AG04450 (cell line): Measurements from ENCODE around the gene ZBTB7C. TPM values are rescaled to one million over a fixed set of nuclear protein-coding genes. Genes with fewer than 3 reads are reported as not detected.

ENCODE experiments used
- CTCF ChIA-PET: fragments of 300-600, 350-600 bp; formaldehyde crosslinking; extraction: SDS; loops from one replicate; lab custom pipeline; 2022; ENCODE audit warnings: antibody characterized with exemption, inconsistent platforms; lab: Charles Lee
- POLR2A ChIA-PET: fragments of 350-600 bp; formaldehyde crosslinking; extraction: SDS; loops from one replicate; lab custom pipeline; 2021; ENCODE audit warnings: antibody characterized with exemption, inconsistent platforms; lab: Yijun Ruan, JAX
- DNase-seq: peaks from one replicate; pipeline ENCODE4 v3.0.0-alpha.2; 2011; ENCODE audit warnings: low read depth, low spot score
- H3K27ac ChIP-seq: one replicate; pipeline ENCODE4 v1.5.1; 2012; ENCODE audit warnings: low read depth, low read length, control low read depth
- H3K27me3 ChIP-seq: one replicate; pipeline ENCODE4 v1.6.0; 2012; ENCODE audit warnings: low read length; ENCODE audit not compliant: control insufficient read depth, insufficient read depth
- H3K4me3 ChIP-seq: 2 replicates; pipeline ENCODE4 v1.5.1; 2011; ENCODE audit warnings: mild to moderate bottlenecking, low read depth, low read length, control low read depth
- H3K9me3 ChIP-seq: 2 replicates; pipeline ENCODE4 v1.5.1; 2012; ENCODE audit warnings: low read length; ENCODE audit not compliant: control insufficient read depth, insufficient read depth
- polyA plus RNA-seq: library from polyadenylated mRNA; depleted of rRNA; stranded (reverse); fragments of >200 nt; gene quantifications from 2 replicates; pipeline ENCODE4 v1.2.3, GENCODE V29; 2011
- TF ChIP-seq, protein P1 (sequence below): IDR thresholded peaks from 2 replicates; pipeline ENCODE4 v1.5.1; 2011; ENCODE audit warnings: low read depth, low read length, control low read depth, inconsistent platforms

Gene ZBTB7C
- polyA plus RNA-seq, 1 experiment: not detected

DNA sequence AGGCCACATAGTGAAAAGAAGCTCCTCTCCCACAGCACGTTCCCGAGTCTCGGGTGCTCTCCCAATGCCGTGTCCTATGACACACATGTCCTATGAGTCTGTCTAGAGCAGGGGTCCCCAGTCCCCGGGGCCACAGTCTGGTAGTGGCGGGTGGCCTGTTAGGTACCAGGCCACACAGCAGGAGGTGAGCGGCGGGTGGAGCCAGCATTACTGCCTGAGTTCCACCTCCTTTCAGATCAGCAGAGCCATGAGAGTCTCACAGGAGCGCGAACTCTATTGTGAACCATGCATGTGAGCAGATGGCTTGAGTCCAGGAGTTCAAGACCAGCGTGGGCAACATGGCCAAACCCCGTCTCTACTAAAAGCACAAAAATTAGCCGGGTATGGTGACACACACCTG is 112.6 kb downstream of the ZBTB7C start:
- TF ChIP-seq, protein P1, sequence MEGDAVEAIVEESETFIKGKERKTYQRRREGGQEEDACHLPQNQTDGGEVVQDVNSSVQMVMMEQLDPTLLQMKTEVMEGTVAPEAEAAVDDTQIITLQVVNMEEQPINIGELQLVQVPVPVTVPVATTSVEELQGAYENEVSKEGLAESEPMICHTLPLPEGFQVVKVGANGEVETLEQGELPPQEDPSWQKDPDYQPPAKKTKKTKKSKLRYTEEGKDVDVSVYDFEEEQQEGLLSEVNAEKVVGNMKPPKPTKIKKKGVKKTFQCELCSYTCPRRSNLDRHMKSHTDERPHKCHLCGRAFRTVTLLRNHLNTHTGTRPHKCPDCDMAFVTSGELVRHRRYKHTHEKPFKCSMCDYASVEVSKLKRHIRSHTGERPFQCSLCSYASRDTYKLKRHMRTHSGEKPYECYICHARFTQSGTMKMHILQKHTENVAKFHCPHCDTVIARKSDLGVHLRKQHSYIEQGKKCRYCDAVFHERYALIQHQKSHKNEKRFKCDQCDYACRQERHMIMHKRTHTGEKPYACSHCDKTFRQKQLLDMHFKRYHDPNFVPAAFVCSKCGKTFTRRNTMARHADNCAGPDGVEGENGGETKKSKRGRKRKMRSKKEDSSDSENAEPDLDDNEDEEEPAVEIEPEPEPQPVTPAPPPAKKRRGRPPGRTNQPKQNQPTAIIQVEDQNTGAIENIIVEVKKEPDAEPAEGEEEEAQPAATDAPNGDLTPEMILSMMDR: no peak
- peaks cover 3% of the 10 kb centered on the region for H3K27me3 ChIP-seq
- no peak overlapping the region for H3K4me3 ChIP-seq
- no peak overlapping the region for H3K27ac ChIP-seq
- DNase-seq: no peak
- H3K9me3 ChIP-seq: no peaks in the 10 kb centered on the region
- POLR2A ChIA-PET: no interaction called here
- CTCF ChIA-PET: no interaction called here

DNA sequence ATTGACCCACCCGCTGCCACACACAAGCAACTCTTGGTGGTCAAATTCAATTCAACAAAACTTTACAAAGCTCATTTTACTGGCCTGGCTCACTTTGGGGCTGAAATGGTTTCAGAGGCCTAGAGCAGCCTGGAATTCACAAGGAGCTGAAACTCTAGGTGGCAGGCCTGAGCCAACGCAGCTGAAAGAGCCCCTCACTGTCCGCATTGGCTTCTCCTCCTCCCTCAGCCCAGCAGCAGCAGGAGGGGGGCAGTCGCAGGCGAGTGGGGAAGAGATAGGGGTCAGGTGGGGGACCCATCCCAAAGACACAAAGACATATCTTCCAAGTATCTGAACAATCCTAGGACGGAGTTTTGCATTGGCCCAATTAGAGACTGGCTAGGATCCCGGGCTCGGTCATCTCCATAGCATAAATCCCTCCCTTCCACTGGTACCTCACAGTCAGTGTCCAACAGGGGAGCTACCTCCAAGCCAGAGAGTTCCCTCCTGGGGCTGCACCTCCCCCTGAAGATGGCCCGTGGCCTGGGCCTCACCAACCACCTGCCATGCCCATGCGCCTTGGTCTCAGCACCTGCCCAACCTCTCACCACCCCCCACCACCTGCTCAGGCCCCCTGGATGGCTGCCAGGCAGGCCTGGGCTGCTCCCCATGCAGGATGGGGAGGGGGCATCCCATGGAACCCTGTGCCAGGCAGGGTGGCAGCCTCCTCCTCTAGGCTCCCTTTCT is 113.4 kb downstream of the ZBTB7C start:
- TF ChIP-seq, protein P1: peak; percentile 39
- no peak for DNase-seq
- no peaks in the 10 kb centered on the region for H3K9me3 ChIP-seq
- ChIA-PET POLR2A (no interaction called here), CTCF (interaction anchor here (0.9 kb wide), 2 partner anchors 20 to 149 kb away, joined by 5 to 8 read pairs; no protein-coding TSS in a partner anchor)
- peaks cover 3% of the 10 kb centered on the region for H3K27me3 ChIP-seq
- H3K4me3 ChIP-seq: no peak overlapping the region
- no peak overlapping the region for H3K27ac ChIP-seq

DNA sequence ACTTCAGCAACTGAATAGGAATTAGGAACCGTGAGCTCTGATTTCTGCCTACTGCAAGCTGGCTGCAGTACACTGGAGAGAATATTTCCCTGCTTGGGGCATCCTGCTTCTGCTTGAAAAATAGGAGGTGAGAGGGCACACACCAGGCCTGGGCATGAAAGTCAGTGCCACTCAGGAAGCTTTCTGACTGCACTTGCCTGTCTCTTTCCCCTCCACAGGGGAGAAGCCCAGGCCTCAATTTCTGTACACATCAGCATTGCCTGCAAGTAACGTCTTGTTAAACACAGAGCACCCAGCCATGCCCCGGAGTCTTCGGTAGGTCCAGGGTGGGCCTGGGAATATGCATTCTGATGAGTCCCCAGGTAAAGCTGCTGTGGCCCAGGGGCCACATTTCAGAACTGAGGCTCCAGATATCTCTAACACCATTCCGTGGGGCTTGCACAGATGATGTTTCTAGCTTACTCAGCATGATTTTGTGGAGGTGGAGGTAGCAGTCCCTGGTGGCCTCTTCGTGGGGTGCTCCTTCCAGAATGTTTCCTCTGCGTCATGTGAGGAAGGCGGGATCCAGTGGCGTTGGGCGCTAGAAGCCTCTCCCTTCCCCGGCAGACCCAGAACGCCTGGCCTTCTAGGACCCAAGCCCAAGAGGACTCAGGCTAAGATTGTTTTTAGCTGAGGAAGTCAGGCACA is 114.1 kb downstream of the ZBTB7C start:
- POLR2A ChIA-PET: no interaction called here
- H3K27ac ChIP-seq: no peak overlapping the region
- no peak for DNase-seq
- CTCF ChIA-PET: interaction anchor here (0.9 kb wide), 3 partner anchors 11 to 150 kb away, joined by 3 to 8 read pairs (median 5); no protein-coding TSS in a partner anchor
- no peak overlapping the region for H3K4me3 ChIP-seq
- no peaks in the 10 kb centered on the region for H3K9me3 ChIP-seq
- TF ChIP-seq, protein P1: no peak
- no peaks in the 10 kb centered on the region for H3K27me3 ChIP-seq

DNA sequence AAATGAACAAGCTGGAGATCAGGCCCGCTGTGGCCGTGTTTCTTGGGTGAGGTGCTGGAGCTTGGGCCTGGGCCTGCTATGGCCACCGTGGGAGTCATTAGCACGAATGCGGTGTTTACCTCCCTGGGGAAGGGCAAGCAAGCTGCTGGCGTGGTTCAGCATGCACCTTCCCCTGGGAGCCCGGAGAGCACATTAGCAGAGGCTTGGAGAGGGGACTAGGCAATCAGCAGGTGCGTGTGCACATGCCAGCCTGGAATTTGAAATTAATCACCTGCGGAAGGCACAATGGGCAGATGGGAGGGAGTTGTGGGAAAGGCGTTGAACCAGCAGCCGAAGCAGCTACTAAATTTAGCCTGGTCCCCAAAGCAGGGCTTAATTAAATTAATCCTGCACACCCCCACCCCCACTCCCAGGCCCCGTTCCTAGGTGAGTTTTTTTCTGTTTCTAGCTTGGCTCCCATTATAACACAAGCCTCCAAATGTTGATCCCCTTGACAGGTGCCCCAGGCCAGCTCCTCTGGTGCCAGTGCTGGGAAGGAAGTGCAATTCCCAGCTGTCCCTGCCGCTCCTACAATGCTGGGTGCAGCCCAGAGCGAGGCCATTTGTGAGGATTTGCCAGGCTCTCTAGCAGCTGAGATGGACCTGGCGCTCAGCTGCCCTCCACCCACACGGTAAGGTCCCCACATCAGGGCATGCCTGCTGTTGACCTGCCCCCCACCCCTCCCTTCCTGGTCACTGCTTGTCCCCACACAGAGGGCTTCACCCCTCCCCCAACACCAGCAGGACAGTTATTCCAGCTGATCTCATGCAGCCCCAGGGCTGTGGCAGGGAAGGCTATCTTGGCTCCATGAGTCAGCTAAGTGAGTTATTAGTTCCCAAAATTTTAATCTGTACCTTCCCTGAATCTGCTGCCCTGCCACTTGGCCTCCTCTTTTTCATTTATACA is 115.0 kb downstream of the ZBTB7C start:
- TF ChIP-seq, protein P1: no peak
- no peak for DNase-seq
- POLR2A ChIA-PET: no interaction called here
- Histone ChIP-seq H3K27ac (no peak overlapping the region), H3K27me3 (no peaks in the 10 kb centered on the region), H3K9me3 (no peaks in the 10 kb centered on the region), H3K4me3 (no peak overlapping the region)
- CTCF ChIA-PET: interaction anchor here (0.9 kb wide), 2 partner anchors 12 to 18 kb away, joined by 3 to 5 read pairs; no protein-coding TSS in a partner anchor
